Thoracic aorta (tissue), 2 donors: Measurements from ENCODE around the gene TPSB2. TPM values are rescaled to one million over a fixed set of nuclear protein-coding genes. Genes with fewer than 3 reads are reported as not detected.
"Not testable (repeated sequence)": the region's sequence is repeated elsewhere in the genome, so short reads cannot be mapped to it uniquely, and the experiment has no call there.

Experiments used
- ATAC-seq: fragments of 150-250 bp; one replicate; pipeline ENCODE4 v1.8.0; 2017; ENCODE audit warnings: low read depth; ENCODE audit not compliant: insufficient number of reproducible peaks, low FRiP score
- DNase-seq: peaks from one replicate; pipeline ENCODE4 v3.0.0-alpha.2; 2020; ENCODE audit warnings: low spot score
- H3K27ac ChIP-seq, 2 donors: fragments of 200-600 bp; sonication (generic); 1 replicate in 1 of 2; 2 replicates in 1 of 2; pipeline ENCODE4 v1.5.1; 2016; ENCODE audit warnings: mild to moderate bottlenecking in 2 of 2, moderate library complexity in 2 of 2
- H3K27me3 ChIP-seq: fragments of 200-600 bp; sonication (generic); replicated peaks from 2 replicates; pipeline ENCODE4 v1.6.0; 2016; ENCODE audit warnings: mild to moderate bottlenecking; ENCODE audit not compliant: insufficient read depth
- H3K36me3 ChIP-seq: fragments of 200-600 bp; sonication (generic); one replicate; pipeline ENCODE4 v1.5.1; 2016
- H3K4me1 ChIP-seq, 2 donors: fragments of 200-600 bp; sonication (generic); 1 replicate in 1 of 2; 2 replicates in 1 of 2; pipeline versions ENCODE4 v1.5.1 to v1.6.0; 2016; ENCODE audit warnings: low read depth in 2 of 2, mild to moderate bottlenecking in 1 of 2; ENCODE audit not compliant: control insufficient read depth in 1 of 2
- H3K4me3 ChIP-seq: fragments of 200-600 bp; sonication (generic); 2 replicates; pipeline ENCODE4 v1.5.1; 2016; ENCODE audit warnings: mild to moderate bottlenecking
- H3K9me3 ChIP-seq: fragments of 200-600 bp; sonication (generic); 2 replicates; pipeline ENCODE4 v1.5.1; 2016
- CTCF ChIP-seq: fragments of 200-600 bp; sonication (generic); IDR thresholded peaks from one replicate; pipeline ENCODE4 v1.5.1; 2019; ENCODE audit warnings: antibody characterized with exemption
- total RNA-seq, 2 donors: library from RNA; depleted of rRNA; stranded (reverse); fragments of >200 nt; gene quantifications; one replicate each; pipeline versions ENCODE4 v1.1.0 to v1.2.3, GENCODE V29; 2016

TPSB2 gene
- total RNA-seq, 2 donors from 2014 or later: 58.3 to 198 TPM

- H3K4me1 ChIP-seq: no peaks in the 10 kb centered on the region
- DNase-seq (no peak), ATAC-seq (no peak)
- H3K36me3 ChIP-seq: no peaks in the 10 kb centered on the region
- H3K4me3 ChIP-seq: no peak overlapping the region
- H3K9me3 ChIP-seq: no peaks in the 10 kb centered on the region
- TF ChIP-seq CTCF: no peak
- no peaks in the 10 kb centered on the region for H3K27me3 ChIP-seq
- H3K27ac ChIP-seq: no peak overlapping the region
These were observed 25.1 kb downstream of the TPSB2 start for GRCh38 chr16:1204933-1205332.

GRCh38 chr16:1202274-1202673 lies 27.7 kb downstream of the TPSB2 start:
- no peak overlapping the region for H3K27ac ChIP-seq
- TF ChIP-seq CTCF: no peak
- no peaks in the 10 kb centered on the region for H3K27me3 ChIP-seq
- DNase-seq (no peak), ATAC-seq (no peak)
- H3K4me1 ChIP-seq: no peaks in the 10 kb centered on the region
- H3K36me3 ChIP-seq: no peaks in the 10 kb centered on the region
- no peak overlapping the region for H3K4me3 ChIP-seq
- no peaks in the 10 kb centered on the region for H3K9me3 ChIP-seq

GRCh38 chr16:1201444-1201843 lies 28.5 kb downstream of the TPSB2 start:
- Histone ChIP-seq H3K27ac (no peak overlapping the region), H3K9me3 (no peaks in the 10 kb centered on the region), H3K36me3 (no peaks in the 10 kb centered on the region), H3K4me1 (no peaks in the 10 kb centered on the region), H3K4me3 (no peak overlapping the region), H3K27me3 (no peaks in the 10 kb centered on the region)
- no peak for TF ChIP-seq CTCF
- DNase-seq: no peak
- ATAC-seq: no peak

- ATAC-seq (no peak), DNase-seq (no peak)
- Histone ChIP-seq H3K4me1 (no peaks in the 10 kb centered on the region), H3K4me3 (no peak overlapping the region), H3K27ac (no peak overlapping the region), H3K9me3 (no peaks in the 10 kb centered on the region), H3K27me3 (no peaks in the 10 kb centered on the region), H3K36me3 (no peaks in the 10 kb centered on the region)
- TF ChIP-seq CTCF: no peak
These were observed 29.9 kb downstream of the TPSB2 start for GRCh38 chr16:1200014-1200627.

GRCh38 chr16:1199347-1200013 lies 30.5 kb downstream of the TPSB2 start:
- ATAC-seq: no peak
- H3K36me3 ChIP-seq: no peaks in the 10 kb centered on the region

GRCh38 chr16:1198671-1199346 lies 31.2 kb downstream of the TPSB2 start:
- H3K36me3 ChIP-seq, H3K27ac ChIP-seq, H3K4me1 ChIP-seq, H3K4me3 ChIP-seq, H3K9me3 ChIP-seq, ATAC-seq, DNase-seq, H3K27me3 ChIP-seq: not testable (repeated sequence)

More at GRCh38 chr16:1199347-1200013, 30.5 kb downstream of the TPSB2 start:
- Histone ChIP-seq H3K4me1 (no peaks in the 10 kb centered on the region), H3K4me3 (no peak overlapping the region), H3K9me3 (no peaks in the 10 kb centered on the region), H3K27ac (no peak overlapping the region), H3K27me3 (no peaks in the 10 kb centered on the region)
- no peak for TF ChIP-seq CTCF
- DNase-seq: no peak
